Peyer's patch (tissue), 4 donors: ENCODE data around the gene PPIC. TPM values are rescaled to one million over a fixed set of nuclear protein-coding genes. Genes with fewer than 3 reads are reported as not detected.

ENCODE experiments used
- small RNA-seq, 2 donors: library from RNA; depleted of rRNA; stranded (forward); fragments of <200 nt; gene quantifications; one replicate each; pipeline ENCODE3, GENCODE V24; 2016
- total RNA-seq, 4 donors: library from RNA; depleted of rRNA; stranded (reverse); fragments of >200 nt; gene quantifications; one replicate each; pipeline ENCODE4 v1.1.0, GENCODE V29; 2016

PPIC gene
- total RNA-seq, 4 donors from 2014 or later, result 5.0 to 50.1 (median 32.6) TPM

Small RNAs within 50 kb of the gene (small RNA-seq; reads per million reads assigned to genes)
- gene RN7SL689P, result 0 reads per million in 2 donors
- 0 to 0.13 reads per million in 2 donors for gene RN7SL711P

Other genes with a start within 250 kb of the PPIC start
- 10 to 100 TPM; 19.4 to 45.5 (median 29.3) TPM for gene SNX24, start 191.1 kb downstream of the PPIC start, total RNA-seq
- gene PRDM6, start 52.5 kb upstream of the PPIC start, total RNA-seq, result 1 to 10 TPM in 1 of 4 donors, under 1 TPM in 3; 0.27 to 8.3 (median 0.51) TPM